Astrocyte of the cerebellum (primary cell): ENCODE measurements around the gene SHOC1.
"Not testable (repeated sequence)": the region's sequence is repeated elsewhere in the genome, so short reads cannot be mapped to it uniquely, and the experiment has no call there.

Source experiments
- DNase-seq: peaks from one replicate; pipeline ENCODE4 v3.0.0-alpha.2; 2011; ENCODE audit warnings: low read depth
- H3K4me3 ChIP-seq: 2 replicates; pipeline ENCODE4 v1.5.1; 2011; ENCODE audit warnings: mild to moderate bottlenecking, low read depth, low read length, moderate library complexity
- in situ Hi-C: cut with HindIII; loops from 2 replicates; pipeline ENCODE4 v1.10.0; 2017; ENCODE audit warnings: low sequenced_read_pairs
- TF ChIP-seq, protein P1 (sequence below): IDR thresholded peaks from 2 replicates; pipeline ENCODE4 v1.5.1; 2012; ENCODE audit warnings: low read length, low read depth, moderate library complexity, mild to moderate bottlenecking; ENCODE audit errors: missing control alignments

SHOC1 gene

DNA sequence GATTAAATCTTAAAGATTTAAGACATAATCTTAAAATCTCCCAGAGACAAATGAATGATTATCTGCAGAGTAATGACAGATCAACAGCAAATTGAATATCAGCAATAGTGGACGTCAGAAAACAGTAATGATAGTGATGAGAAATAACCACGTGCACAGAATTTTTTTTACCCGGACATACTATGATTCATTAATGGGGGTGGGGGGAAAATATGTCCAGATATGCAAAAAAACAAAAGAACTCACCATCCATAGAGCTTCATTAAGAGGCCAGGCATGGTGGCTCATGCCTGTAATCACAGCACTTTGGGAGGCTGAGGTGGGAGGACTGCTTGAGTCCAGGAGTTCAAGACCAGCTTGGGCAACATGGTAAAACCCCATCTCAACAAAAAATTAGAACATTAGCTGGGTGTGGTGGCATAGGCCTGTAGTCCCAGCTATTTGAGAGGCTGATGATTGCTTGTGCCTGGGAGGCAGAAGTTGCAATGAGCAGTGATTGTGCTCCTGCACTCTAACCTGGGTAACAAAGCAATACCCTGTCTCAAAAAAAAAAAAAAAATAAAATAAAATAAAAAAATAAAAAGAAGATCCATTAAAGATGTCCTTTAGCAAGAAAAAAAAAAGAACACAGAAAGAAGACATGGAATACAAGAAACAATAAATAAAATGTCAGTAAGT lies 30.9 kb upstream of the SHOC1 start:
- H3K4me3 ChIP-seq: no peak overlapping the region
- DNase-seq: no peak
- in situ Hi-C loops: no loop called here
- TF ChIP-seq, protein P1, sequence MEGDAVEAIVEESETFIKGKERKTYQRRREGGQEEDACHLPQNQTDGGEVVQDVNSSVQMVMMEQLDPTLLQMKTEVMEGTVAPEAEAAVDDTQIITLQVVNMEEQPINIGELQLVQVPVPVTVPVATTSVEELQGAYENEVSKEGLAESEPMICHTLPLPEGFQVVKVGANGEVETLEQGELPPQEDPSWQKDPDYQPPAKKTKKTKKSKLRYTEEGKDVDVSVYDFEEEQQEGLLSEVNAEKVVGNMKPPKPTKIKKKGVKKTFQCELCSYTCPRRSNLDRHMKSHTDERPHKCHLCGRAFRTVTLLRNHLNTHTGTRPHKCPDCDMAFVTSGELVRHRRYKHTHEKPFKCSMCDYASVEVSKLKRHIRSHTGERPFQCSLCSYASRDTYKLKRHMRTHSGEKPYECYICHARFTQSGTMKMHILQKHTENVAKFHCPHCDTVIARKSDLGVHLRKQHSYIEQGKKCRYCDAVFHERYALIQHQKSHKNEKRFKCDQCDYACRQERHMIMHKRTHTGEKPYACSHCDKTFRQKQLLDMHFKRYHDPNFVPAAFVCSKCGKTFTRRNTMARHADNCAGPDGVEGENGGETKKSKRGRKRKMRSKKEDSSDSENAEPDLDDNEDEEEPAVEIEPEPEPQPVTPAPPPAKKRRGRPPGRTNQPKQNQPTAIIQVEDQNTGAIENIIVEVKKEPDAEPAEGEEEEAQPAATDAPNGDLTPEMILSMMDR: no peak

DNA sequence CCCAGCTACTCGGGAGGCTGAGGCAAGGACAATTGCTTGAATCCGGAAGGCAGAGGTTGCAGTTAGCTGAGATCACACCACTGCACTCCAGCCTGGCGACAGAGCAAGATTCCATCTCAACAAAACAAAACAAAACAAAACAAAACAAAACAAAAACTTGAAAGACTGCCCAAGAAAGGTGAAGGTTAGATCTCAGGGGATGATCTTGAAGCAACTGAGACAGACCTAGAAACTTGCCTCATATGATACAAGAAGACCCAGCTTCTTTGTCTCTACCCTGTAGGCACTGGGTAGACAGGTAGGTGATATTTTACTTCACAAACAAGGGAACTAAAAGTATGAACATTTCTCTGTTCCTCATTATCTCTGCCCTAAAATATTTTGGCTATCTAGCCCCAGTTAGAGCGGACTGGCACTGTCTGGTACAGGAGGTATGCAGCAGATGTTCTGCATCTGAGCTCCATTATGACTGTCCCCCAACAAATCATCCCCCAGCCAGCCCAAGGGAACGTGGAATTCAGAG lies 26.3 kb upstream of the SHOC1 start:
- in situ Hi-C loops: no loop called here
- H3K4me3 ChIP-seq: no peak overlapping the region
- no peak for DNase-seq
- TF ChIP-seq, protein P1: no peak

DNA sequence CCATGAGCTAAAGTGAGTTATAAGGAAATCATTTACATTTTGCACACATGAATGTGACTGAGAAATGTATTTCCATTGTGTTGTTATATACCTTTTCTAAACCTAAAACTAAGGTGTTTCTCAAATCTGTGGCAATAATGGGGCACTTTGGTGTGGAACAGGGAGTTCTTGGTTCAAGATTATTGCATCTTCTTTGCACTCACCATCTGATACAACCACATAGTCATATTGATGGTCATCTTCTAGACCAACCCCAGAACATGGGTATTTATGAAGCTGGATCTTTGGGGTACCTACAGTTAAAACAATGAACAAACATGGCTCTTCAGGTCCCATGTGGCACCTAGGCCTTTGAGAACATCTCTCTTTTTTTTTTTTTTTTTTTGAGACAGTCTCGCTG lies 24.6 kb upstream of the SHOC1 start:
- DNase-seq: no peak
- TF ChIP-seq, protein P1: no peak
- in situ Hi-C loops: no loop called here
- no peak overlapping the region for H3K4me3 ChIP-seq

DNA sequence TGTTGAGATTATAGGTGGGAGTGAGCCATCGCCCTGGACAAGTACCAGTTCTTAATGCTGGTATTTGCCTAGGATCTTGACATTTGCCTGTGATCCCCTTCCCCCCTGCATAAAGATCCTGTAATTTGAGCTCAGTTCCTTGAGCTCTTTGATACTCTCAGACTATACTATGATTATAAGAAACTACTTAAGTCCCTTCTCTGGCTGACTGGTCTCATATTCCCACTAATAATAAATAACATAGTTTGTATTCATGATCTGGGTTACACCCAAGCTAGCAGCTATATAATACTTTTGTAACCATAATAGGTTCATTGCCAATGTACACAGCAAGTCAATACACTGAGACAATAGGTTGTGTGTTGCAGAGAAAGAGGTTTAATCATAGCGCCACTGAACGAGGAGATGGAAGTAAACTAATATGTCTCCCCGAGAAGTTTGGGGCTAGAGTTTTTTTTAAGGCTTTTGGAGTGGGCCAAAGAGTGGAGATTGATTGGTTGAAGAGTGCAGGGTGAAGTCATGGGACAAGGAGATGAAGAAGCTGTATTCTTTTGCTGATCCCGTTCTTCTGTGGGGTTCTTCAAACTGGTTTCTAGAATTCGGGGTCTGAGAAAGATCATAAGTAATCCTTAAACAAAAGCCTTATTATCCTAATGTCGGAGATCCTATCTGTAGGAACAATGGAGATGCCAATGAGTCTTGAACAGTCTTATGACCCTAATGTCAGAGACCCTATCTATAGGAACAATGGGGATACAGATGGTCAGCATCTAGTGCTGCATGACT lies 20.7 kb upstream of the SHOC1 start:
- TF ChIP-seq, protein P1: no peak
- no peak overlapping the region for H3K4me3 ChIP-seq
- no peak for DNase-seq
- in situ Hi-C loops: no loop called here

DNA sequence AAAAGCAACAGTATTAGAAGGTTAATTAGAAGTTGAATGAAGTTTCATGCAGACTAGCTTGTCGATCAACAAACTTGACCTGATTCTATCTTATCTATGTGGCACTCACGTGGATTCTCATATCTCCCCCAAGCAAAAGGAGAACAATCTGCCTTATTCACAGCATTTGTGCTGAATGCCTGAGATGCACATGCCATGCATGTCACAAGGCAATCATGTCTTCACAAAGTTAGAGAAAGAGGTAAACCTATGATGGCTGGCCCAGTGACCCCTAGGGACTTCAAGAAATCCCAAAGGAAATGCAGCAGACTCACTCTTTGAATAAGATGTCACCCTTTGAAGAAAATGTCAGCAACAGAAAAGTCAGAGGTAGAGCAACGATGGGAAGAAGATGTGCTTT lies 17.6 kb upstream of the SHOC1 start:
- DNase-seq: no peak
- in situ Hi-C loops: no loop called here
- no peak overlapping the region for H3K4me3 ChIP-seq
- TF ChIP-seq, protein P1: no peak

DNA sequence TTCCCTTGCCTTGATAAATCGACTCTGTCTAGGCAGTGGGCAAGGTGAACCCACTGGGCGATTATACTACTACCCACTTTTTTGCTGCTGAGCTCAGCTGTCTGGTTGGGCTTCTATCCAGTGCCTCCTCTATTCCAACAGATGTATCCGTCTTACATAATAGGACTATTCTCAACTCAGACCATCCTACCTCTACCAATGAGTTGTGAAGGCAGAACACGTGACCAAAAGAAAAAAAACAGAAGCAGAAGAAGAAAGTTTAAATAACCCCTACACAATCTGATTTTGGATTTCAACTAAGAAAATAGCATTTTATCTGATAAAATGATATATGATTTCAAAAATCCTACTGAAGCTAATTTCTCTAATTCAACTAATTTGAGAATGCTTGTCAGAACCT lies 16.2 kb upstream of the SHOC1 start:
- no peak for DNase-seq
- TF ChIP-seq, protein P1: no peak
- no peak overlapping the region for H3K4me3 ChIP-seq
- in situ Hi-C loops: no loop called here

DNA sequence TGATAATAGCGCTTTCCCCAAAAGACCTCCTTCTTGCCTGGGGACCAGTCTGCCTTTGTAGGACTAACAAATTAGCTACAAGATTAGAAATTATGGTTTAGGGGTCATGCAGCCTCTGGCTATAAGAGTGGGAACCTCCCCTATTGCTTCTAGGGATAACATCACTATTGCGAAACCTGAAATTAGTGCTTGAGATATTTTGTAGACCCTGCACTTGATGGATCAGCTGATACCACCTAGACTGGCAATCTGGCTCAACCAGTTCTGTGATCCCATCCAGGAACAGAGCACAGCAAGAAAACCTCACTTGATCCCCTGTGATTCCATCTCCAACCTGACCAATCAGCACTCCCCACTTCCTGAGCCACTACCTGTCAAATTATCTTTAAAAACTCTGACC lies 15.7 kb upstream of the SHOC1 start:
- in situ Hi-C loops, DNase-seq: not testable (repeated sequence)

More for the DNA sequence above, 15.7 kb upstream of the SHOC1 start:
- H3K4me3 ChIP-seq: not testable (repeated sequence)
